GM19238 (cell line): ENCODE data around the gene TMEM125.

Experiments used
- DNase-seq: peaks from one replicate; pipeline ENCODE4 v3.0.0; 2011; ENCODE audit warnings: low spot score; ENCODE audit not compliant: insufficient read length

The TMEM125 gene

GRCh38 chr1:43269627-43270375 is at the start of gene TMEM125:
Gene TMEM125, plus strand, starts transcription at chr1:43269983. Its CDS starts 2,740 bp downstream, at chr1:43272723.
- no peak for DNase-seq

GRCh38 chr1:43220905-43221778 is 48.6 kb upstream of the TMEM125 start:
- DNase-seq, result peak; percentile 39

- DNase-seq, result no peak
Measured at GRCh38 chr1:43221797-43222196, 48.0 kb upstream of the TMEM125 start.

- DNase-seq, result no peak
Measured at GRCh38 chr1:43222879-43223278, 46.9 kb upstream of the TMEM125 start.

DNA sequence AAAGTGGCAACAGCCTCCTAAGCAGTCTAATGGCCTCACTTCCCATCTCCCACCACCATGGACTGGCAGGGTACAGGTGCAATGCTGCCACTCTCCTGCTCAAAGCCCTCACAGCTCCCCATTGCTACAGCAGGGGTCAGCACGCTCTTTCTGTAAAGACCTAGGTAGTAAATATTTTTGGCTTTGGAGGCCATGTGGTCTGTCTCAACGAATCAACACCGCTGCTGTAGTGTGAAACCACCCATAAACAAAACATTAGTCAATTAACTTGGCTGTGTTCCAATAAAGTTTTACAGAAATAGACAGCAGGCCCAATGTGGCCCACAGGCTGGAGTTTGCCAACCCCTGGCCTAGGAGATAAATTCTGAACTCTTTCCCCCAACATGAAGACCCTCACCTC is 44.6 kb upstream of the TMEM125 start:
- no peak for DNase-seq

- peak; percentile 70 for DNase-seq
Measured at GRCh38 chr1:43227143-43227764, 42.5 kb upstream of the TMEM125 start.

- DNase-seq, result no peak
Measured at GRCh38 chr1:43229826-43230780, 39.7 kb upstream of the TMEM125 start.

GRCh38 chr1:43232074-43232473 is 37.7 kb upstream of the TMEM125 start:
- no peak for DNase-seq

- no peak for DNase-seq
Measured at GRCh38 chr1:43232482-43232881, 37.3 kb upstream of the TMEM125 start.

DNA sequence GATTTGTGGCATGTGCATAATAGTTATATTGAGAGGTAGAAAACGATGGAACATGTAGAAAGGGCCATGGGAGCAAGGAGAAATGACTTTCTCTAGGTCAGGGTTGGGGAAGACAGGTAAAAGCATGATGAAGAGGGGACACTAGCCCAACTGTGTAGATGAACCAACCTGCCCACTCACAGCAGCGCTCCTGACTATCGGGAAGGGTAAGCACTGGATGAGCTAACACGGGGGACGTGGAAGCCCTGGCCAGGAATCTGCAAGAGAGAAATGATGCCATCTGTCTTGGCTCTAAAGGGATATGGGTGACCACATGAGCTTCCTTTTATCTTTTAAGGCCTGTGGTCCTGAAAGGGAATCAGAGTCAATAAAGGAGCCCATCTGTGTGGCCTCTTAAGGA is 36.2 kb upstream of the TMEM125 start:
- DNase-seq, result no peak

DNA sequence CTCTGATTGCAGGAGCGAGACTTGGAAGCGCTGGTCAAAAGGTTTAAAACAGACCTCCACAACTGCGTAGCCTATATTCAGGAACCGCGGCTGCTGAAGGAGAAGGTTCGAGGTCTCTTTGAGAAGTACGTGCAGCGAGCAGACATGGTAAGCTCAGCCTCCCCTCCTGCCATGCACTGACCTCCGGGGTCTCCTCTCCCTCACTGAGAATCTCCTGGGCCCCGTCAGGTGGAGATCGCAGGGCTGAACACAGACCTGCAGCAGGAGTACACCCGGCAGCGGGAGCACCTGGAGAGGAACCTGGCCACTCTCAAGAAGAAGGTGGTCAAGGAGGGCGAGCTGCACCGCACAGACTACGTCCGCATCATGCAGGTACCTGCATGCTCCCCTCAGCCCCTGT is 35.5 kb upstream of the TMEM125 start:
- no peak for DNase-seq

- DNase-seq, result no peak
Measured at GRCh38 chr1:43235040-43235439, 34.7 kb upstream of the TMEM125 start.

DNA sequence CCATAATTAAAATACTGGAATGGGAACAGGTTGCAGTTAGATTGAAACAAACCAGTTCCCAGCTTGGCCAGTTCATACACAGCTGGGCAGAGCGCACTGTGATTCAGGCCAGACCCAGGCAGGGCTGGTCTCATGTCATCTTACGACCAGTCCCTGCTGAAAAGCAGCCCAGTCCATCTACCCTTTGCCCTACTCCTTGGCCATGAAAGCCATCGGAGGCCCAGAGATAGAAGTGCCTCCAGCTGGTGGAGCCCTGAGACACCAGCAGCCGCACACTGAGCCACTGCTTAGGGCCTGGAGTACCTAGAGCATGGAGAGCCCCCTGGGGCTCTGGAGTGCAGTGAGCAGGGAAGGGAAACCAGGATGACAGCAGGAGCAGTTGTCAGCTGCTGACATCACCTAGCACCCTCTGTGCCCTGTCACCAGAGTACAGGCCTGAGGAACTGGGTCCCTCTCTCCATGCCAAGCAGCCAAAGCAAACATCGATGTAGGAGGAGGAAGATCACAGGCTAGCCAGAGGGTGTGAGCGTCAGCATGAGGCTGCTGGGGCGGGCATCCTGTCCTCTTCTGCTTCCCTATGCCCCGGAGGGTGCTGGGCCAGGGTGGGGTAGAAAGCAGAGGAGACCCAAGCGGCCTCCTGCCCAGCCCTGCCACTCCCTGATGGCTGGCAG is 34.2 kb upstream of the TMEM125 start:
- DNase-seq, result no peak

- DNase-seq, result no peak
Measured at GRCh38 chr1:43237121-43237520, 32.7 kb upstream of the TMEM125 start.

DNA sequence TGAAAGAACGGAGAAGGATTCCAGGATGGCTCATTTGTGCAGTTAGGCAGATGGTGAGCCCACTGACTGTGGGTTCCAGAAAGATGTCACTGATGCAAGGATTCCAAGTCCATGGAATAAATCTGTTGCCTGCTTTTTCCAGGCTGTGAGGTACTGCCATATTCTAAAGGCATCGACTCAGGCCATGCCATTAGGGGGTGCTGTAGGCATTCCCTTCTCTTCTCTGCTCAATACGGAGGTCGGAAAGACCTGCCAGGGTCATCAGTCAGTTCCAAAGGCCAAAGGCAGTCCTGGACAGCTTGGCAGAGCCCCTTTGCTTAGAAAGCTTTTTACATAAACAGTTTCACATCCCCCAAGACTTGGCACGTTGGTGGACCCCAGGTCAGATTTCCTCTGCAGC is 31.7 kb upstream of the TMEM125 start:
- DNase-seq, result no peak

DNA sequence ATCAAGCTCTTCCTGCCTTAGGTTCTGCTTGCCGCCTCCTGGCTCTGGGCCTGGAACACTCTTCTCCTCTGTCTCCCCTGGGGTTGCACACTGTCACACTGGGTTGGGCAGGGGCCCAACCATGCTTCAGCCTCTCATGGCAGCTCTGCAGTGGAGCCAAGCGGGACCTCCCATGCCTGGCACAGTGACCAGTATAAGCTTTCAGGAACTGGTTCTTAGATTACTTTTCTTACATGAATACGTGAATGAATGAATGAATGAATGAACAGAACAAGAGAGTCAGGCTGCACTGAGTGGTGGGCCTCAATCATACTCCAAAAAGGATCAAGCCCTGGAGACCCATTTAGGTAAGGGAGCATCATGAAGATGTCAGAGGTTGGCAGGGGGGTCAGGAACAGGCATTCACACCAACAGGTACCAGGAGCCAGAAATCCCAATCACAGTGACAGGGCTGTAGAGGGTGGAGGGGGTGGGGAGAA is 30.8 kb upstream of the TMEM125 start:
- no peak for DNase-seq

DNA sequence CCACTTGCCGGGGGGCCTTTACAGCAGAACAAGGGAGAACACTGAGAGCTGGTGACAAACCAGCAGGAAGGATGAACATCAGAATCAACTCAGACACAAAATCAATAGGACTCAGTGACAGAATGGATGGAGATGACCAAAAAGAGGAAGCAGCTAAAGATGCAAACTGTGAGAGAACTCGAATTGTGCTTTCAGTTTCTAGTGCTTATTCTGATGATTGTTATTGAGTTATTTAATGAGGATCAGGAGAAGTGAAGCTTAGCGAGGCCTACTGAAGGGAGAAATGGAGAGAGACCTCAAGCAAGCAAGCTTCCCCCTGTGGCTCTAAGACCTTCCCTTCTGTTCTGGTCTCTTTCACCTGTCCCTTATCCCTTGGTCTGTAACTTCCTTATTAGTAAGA is 30.3 kb upstream of the TMEM125 start:
- DNase-seq, result peak; percentile 71

- no peak for DNase-seq
Measured at GRCh38 chr1:43241413-43241836, 28.4 kb upstream of the TMEM125 start.

DNA sequence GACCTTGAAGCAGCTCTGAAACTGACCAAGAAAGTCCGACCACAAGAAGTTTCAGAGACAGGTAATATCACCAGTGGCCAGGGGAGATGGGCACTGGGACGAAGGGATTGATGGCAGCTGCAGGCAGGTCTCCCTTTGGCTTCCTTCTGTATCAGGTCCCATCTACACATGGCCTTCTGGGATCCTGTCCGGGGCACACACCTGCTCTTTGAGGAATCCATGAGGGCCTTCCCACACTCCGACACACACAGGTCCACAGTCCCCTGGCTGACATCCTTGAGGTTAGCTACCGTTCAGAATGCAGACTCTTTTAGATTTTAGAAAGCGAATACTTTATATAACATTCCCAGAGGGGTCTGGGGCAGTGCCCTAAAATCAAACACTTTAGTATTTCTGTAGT is 26.5 kb upstream of the TMEM125 start:
- no peak for DNase-seq
